NCI-H460 (cell line): ENCODE measurements around the gene FOXI1. TPM values are rescaled to one million over a fixed set of nuclear protein-coding genes. Genes with fewer than 3 reads are reported as not detected.
A peak's percentile ranks its signal among the peaks of the same experiment; 100 is the strongest.
"Not testable (repeated sequence)": the region's sequence is repeated elsewhere in the genome, so short reads cannot be mapped to it uniquely, and the experiment has no call there.

ENCODE experiments used
- DNase-seq: peaks from one replicate; pipeline ENCODE4 v3.0.0-alpha.2; 2016; ENCODE audit warnings: low read depth; ENCODE audit errors: extremely low read depth
- total RNA-seq: library from RNA; depleted of rRNA; stranded (reverse); fragments of >200 nt; shearing (Covaris generic); gene quantifications from 2 replicates; pipeline ENCODE4 v1.2.3, GENCODE V29; 2014

FOXI1 gene
- total RNA-seq, 1 experiment from 2014 or later, result not detected

DNA sequence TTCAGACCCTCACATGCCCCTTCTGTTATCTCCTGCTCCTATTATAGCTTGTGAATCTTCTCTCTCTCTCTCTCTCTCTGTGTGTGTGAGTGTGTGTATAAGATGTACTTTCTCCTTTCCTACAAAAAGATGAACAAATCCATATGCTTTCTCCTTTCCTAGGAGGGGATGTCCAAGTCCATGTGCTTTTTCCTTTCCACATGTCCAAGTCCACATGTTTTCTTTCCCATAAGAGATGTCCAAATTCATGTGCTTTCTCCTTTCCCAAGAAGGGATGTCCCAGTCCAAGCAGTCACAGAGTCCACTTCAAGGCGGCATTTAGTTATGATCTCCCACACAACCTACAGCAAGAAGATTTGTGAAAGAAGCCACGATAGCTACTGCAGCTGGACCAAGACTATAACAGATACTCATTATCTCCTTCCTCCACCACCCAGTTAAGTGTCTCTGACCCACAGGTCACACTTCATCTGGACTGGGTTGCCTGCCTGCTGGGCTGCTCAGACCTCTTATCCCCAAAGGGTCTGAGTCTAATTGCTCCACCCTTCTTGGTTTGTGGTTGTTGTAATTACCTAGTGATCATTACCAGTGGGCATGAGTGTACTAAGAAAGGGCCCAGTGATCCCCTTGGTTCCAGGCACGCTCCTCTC lies 18.4 kb upstream of the FOXI1 start:
- no peak for DNase-seq

DNA sequence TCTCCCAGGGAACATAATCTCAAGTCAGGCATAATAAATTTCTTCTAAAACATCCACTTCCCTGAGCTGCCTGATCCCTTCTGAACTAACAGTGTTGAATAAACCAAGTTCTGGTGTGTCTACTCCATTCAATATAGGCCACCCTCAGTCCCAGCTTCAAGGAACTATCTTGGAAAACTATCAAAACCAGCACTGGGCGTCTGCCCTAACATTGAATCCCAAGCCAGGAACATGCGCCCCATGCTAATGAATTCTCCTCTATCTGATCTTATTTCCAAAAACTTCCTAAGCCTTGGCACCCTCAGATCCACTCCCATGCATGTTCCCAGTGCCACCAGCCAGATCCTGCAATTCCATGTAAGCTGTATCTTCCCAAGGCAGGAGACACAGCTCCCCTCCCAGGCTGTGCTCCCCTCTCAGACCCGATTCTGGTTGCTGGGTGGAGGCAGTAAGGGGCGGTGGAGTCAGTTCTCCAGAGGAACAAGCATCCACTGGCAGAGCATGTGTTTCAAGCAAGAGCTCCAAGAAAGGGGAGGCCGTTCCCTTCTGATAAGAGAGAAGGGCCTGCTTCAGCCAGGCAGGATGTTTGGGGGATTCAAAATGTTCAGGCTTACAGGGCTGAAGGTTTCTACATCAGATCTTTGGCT lies 13.1 kb upstream of the FOXI1 start:
- no peak for DNase-seq

DNA sequence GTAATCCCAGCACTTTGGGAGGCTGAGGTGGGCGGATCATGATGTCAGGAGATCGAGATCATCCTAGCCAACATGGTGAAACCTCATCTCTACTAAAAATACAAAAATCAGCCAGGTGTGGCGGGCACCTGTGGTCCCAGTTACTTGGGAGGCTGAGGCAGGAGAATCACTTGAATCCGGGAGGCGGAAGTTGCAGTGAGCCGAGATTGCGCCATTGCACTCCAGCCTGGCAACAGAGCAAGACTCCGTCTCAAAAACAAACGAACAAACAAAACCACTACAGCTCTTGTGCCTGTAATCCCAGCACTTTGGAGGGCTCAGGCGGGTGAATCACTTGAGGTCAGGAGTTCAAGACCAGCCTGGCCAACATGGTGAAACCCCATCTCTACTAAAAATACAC lies 11.4 kb upstream of the FOXI1 start:
- DNase-seq, result not testable (repeated sequence)

DNA sequence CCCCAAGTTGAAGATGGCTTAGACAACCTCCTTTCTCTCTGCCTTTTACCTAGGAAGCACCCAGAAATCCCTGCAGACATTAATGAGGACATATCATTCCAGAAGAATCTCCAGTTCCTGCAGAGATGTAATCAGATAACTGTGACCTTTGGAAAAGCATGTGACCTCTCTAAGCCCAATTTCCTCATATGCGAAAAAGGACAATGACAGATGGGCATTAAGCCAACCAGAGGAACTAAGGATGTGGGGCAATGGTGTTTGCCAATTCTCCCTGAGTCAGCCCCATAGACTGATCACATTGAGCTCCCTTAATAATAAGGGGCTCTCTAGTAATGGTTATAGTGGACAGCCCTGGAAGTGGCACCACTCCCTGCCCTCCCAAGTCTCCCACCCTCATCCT lies 10.1 kb upstream of the FOXI1 start:
- DNase-seq, result no peak

DNA sequence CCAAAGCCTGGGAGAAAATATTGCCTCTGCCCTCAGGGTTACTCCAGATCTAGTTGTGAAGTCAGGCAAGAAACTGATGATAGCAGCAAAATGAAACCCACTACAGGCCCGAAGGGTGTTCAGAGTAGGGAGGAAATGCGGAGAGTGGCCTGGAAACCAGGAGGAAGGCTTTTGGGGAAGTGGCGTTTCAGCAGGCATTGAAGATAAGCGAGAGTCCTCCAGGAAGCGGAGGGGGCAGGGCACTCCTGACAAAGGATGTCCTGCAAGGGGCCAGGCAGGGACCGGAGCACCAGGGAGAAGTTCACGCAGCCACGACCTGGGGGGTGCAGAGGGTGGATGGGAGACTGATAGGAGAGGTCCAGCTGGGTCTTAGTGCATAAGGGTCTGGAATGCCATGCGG lies 7.8 kb upstream of the FOXI1 start:
- DNase-seq, result no peak

DNA sequence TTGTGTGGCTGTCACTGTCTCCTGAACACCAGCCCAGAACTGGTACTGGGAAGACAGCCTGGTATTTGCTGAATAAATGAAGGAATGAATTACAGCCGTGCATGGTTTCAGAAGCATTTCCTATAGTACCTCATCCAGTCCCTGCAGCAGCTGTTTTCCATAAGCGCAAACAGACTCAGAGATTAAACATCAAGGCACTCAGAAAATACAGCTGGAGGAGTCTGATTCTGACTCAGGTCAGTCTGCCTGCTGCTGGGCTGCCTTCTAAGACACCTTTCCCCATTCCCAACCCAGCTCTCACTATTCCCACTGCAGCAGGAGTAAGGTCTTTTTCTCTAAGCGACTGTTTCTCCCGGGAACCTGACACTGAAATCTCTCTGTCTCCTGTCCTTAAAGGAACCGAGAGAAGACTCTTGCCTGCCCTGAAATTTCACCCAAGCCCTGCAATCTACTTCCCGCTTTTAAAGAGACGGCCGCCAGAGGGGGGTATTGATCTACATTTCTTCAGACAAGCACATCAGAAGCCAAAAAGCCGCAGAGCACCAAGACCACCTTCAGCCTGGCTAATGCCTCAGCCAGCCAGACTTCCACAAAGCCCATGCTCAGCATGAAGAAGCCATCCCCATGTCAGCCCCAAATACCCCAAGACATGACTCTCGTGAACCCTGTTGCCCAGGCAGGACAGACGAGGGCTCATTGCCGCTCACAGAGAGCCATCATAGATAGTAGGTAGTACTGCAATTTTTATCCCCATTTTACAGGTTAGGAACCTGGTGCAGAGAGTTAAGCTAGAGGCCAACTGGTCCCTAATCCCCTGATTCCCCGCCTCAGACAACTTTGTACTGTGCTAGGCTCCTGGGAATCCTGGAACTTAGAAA lies 5.4 kb upstream of the FOXI1 start:
- peak; percentile 64 for DNase-seq

DNA sequence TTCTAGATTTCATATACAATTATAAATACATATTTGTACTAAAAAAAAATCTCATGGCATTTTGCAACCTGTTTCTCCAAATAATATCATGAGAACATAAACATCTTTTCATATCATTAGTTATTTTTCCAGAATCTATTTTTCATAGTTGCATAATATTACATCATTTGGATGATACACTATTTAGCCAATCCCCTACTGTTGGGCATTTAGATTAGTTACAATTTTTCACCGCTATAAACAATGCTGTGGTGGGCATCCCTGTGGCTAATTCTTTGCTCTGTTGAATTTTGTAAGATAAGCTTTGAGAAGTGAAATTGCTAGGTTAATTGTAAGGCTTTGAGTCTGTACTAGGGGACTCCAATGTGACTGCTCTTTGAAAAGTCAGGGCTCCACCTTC lies 2.2 kb upstream of the FOXI1 start:
- no peak for DNase-seq

DNA sequence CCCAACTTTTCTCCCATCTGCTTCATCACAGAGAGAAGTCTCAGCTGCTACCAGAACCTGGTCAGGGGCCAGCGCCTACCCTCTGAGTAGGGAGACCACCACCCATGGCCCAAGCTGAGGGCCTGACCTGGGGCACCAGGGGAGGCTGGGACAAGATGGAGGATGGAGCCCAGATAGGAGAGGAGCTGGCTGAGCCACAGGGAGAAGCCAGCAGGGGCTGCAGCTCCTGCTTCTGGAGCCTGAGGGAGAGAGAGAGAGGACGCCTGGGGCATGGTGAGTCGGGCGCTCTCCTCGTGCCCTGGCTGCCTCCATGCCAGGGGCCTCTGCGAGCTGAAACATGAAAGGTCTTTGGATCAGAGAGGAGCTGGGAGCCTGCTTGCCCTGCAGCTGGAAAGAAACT lies 1.4 kb upstream of the FOXI1 start:
- DNase-seq, result no peak

DNA sequence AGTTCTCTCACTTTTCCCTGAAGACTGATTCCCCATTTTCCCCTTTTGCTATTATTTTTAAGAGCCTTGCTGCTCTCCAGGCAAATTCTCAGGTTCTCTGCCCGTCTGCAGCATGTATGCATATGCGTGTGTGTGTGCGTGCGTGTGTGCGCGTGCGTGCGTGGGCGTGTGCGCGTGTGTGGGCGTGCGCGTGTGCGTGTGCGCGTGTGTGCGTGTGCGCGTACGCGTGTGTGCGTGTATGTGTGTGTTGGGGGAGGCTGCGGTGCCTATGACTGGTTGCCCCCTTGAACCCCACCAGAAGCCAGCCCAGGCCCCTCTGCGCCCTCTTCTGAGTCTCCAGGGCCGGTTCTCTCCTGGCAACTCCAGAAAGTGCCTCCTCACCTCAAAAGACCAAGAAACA lies 987 bp upstream of the FOXI1 start:
- no peak for DNase-seq

DNA sequence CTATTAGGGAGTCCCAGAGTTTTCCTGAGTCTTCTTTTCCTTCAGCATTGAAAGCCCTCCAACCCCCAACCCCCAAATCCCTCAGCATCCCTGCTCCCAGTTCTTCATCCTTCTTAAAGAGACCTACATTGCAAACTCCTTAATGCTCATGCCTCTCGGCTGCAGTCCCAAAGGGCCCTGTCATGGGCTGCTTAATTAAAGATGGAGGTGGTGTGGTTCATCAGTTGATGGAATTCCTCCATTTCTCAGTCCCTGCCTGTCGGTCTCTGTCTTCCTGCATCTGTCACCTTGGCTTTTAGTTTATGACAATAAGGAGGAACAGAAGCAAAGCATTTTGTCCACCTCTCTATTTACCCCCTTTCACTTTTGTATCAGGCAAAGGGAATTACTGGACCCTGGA lies 2.0 kb downstream of the FOXI1 start:
- DNase-seq, result no peak

DNA sequence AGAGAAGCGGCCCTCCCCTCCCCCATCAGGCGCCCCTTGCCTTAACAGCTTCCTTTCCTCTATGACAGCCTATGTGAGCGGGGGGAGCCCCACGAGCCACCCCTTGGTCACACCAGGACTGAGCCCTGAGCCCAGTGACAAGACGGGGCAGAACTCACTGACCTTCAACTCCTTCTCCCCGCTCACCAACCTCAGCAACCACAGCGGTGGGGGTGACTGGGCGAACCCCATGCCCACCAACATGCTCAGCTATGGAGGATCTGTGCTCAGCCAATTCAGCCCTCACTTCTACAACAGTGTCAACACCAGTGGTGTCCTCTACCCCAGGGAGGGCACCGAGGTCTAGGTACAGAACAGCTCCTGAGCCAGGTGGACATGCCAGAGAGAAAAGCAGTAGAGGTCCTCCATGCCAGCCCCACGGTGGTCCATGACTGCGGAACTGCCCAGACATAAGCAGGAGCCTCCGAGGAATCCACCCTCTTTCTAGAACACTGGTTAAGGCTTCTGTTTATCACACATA lies 2.6 kb downstream of the FOXI1 start:
- DNase-seq, result no peak

DNA sequence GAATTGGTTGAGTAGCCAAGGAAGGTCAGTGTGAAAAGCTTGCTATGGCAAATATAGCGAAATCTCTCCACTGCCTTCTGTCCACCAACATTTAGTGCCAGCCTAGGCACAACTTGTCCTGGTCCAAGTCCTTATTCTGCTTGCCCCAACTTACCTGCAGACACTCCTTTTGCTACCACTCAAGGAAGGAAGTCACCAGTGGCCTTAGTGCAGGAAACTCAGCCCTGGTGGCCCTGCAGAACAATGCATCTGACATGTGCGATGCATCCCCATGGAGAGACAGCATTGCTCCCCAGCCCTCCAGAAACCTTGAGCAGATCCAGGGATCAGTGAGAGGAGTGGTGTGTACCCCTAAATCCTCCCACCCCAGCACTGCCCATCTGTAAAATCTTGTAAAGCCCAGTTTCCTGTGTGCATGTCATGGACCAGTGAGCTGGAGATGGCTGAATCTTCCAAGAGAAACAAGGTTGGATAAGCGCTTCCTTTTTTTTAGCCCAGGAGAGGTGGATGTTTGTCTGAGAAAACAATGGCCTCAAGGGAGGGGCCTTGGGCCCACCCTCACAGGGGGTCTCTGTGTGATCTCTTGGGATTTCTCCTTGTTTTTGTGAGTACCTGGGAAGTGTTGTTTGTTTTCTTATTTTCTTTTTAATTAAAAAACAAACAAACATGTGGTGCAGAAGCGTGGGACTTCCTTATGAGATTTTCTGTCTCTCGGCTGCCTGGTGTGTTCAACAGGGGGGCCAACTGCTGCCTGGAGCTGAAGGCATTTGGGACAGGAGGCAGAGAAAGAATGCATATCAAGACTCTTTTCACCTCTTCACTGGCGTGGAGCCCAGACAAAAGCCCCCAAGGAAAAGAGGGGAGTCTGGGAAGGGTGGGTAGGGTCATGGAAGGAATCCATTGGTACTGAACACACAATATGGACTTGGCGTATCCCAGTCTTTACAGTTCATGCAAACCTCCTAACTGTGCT lies 3.6 kb downstream of the FOXI1 start:
- DNase-seq, result no peak

DNA sequence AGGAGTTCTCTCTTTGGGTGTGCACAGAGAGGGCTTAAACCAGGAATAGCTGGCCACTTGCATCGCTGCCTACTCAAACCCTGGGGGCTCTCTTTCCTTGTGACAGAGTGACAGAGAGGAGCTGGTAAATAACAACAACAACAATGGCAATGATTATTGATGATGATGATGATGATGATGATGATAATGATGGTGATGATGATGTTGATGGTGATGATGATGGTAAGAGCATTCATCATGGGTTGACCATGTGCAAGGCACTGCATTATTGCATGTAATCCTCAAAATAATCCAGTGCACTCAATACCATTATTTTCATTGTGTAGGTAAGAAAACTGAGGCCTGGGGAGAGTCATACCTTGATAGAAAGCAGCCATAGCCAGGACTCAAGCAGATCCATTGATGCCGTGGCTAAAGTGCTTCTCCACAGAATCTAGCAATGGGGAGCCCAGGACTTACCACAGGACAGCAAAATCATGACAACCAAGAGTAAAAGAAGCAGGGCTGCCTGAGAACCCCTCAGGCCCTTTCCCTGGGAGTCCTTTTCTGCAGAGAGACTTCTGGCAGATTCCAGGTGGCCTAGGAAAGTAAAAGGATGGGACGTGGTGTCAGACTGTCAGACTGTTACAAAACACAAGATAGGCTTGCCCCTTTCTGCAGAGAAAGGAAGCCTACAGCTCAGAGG lies 4.8 kb downstream of the FOXI1 start:
- DNase-seq, result no peak

DNA sequence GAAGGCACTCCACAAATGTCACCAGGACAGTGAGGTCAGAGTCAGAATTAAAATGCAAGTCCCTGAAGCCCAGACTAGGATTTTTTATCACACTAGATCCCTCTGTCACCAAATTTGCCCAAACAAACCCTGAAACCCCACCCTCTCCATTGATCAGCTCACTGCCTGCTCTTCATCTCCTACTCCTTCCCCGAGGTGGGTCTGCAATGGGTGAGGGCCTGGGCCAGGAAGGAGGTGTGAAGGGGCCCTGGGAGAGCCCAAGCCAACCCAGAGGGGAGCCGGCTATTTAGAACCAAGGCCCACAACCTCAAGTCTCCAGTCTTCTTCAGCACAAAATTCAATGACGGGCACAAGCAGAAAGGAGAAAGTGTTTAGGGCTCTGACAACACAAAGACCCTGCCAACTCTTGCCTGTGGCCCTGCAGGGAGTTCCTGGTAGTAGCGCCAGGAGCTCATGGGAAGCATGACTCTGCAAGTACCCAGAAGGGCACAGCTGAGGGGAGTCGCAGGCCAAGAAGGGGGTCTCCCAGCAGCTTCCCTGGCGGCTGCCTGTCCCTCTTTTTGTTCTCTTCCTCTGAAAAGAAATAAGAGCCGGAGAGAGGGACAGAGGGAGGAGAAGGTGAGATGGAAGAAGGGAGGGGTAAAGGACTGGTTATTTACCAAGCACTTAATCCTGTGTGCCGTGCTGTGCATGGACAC lies 5.5 kb downstream of the FOXI1 start:
- no peak for DNase-seq

DNA sequence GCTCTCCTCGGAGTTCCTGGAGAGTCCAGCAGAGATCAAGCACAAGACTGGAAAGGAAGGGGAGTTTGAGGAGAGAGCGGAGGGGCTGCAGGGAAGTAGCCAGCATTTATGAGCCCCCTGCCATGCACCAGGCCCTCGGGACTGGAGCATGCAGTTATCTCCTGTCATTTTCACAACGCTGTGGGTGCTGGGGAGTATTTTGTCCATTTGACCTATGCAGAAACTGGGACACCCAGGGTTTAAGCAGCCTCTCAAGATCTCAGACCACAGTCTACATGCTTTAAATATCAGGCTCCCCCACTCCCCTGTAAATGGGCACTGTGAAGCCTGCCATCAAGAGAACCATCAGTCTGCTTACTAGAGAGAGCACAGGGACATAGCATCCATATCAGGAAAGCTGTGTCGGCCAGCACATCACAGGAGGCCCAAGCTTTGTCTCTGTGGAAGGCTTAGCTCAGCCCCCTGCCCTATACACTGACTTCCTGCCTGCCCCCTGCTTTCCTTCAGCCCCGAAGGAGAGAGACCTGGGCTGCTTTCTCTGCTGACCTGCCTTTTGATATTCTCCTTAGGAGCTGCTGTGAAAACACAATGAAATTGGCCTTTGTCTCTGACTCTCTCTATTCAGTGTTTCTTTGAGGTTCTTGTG lies 7.3 kb downstream of the FOXI1 start:
- no peak for DNase-seq

DNA sequence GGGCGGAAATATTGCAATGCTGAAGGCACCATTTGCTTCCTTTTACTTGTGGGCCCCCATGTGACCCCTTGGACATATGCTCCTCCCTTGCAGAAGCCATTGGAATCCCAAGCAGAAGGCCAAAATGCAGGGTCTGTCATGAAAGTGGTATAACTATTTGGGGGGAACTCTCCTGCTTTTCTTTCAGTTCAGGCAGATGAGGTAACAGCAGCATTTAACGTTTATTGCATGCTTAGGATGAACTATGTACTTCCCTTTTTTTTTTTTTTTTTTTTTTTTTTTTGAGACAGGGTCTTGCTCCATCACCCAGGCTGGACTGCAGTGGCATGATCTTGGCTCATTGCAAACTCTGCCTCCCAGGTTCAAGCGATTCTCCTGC lies 7.8 kb downstream of the FOXI1 start:
- DNase-seq, result no peak

DNA sequence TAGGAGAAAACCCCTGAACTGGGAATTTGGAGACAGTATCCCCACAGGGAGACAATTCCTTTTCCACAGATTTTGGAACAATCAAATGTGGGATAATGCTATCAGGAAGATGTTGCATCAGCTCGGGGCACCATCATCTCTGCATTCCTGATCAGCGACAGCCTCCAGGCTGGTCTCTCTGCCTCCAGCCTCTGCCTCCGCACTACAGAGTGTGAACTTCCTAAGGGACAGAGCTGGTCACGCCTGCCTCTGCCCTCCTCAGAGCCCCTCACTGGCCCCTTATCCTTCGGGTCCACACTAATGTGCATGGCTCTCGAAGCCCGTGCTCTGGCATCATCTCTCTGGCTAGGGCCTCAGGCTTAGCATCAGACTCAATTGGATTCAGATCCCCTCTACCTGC lies 8.6 kb downstream of the FOXI1 start:
- no peak for DNase-seq

DNA sequence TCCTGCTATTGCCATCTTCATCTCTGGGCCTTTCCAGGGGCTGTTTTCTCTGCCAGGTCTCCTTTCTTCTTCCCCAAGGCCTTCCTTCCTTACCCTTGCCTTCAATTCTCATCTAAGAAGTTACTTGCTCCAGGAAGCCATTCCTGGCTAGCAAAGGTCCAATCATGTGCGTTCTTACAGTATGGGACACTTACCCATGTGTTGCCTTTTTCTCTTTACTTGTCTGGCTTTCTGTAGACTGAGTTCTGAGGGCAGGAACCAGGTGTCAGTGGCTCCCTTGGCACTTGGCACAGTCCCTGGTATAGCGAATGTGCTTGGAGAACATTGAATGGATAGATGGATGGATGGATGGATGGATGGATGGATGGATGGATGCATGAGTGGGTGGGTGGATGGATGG lies 10.2 kb downstream of the FOXI1 start:
- DNase-seq, result no peak

DNA sequence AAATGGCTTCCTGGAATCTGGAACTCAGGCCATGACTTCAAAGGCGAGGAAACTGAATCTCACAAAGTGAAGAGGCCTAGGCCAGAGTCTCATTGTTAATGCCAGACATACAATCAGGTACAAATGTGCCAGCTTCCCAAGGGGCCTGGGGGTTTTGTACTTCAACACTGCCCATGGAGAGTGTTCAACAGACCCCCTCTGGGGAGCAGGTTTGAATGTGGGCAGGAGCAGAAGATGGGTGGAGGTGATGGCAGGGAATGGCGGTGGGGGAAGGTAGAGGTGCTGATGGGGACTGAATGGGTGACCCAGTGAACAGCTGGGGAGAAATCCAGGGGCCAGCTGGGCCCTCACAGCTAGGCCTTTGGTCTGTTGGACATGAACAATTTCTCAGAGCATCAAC lies 12.0 kb downstream of the FOXI1 start:
- no peak for DNase-seq
